GM15510 (cell line): ENCODE data around the gene CST11.

Source experiments
- POLR2A ChIP-seq: IDR thresholded peaks from 3 replicates; pipeline ENCODE4 v1.6.1; 2011; ENCODE audit warnings: borderline replicate concordance; ENCODE audit not compliant: insufficient read length; ENCODE audit errors: extremely low read depth

CST11 gene

GRCh38 chr20:23459461-23460150 is 6.9 kb upstream of the CST11 start:
- TF ChIP-seq POLR2A = no peak

- TF ChIP-seq POLR2A = no peak
These were observed 4.2 kb upstream of the CST11 start for GRCh38 chr20:23456873-23457272.

- no peak for TF ChIP-seq POLR2A
These were observed 3.7 kb upstream of the CST11 start for GRCh38 chr20:23456409-23456808.

- TF ChIP-seq POLR2A = no peak
These were observed 3.0 kb upstream of the CST11 start for GRCh38 chr20:23455639-23456038.

- TF ChIP-seq POLR2A = no peak
These were observed 2.1 kb upstream of the CST11 start for GRCh38 chr20:23454816-23455215.

GRCh38 chr20:23453549-23454543 is 1.2 kb upstream of the CST11 start:
- TF ChIP-seq POLR2A = no peak

- TF ChIP-seq POLR2A = no peak
These were observed 654 bp downstream of the CST11 start for GRCh38 chr20:23451956-23452487.

- no peak for TF ChIP-seq POLR2A
These were observed 1.8 kb downstream of the CST11 start for GRCh38 chr20:23450877-23451276.

GRCh38 chr20:23449421-23449820 is 3.3 kb downstream of the CST11 start:
- TF ChIP-seq POLR2A = no peak

- no peak for TF ChIP-seq POLR2A
These were observed 4.5 kb downstream of the CST11 start for GRCh38 chr20:23448167-23448566.

- TF ChIP-seq POLR2A = no peak
These were observed 6.2 kb downstream of the CST11 start for GRCh38 chr20:23446505-23446904.

GRCh38 chr20:23445596-23446217 is 7.0 kb downstream of the CST11 start:
- no peak for TF ChIP-seq POLR2A

- TF ChIP-seq POLR2A = no peak
These were observed 7.8 kb downstream of the CST11 start for GRCh38 chr20:23444859-23445258.

GRCh38 chr20:23442436-23442835 is 10.2 kb downstream of the CST11 start:
- no peak for TF ChIP-seq POLR2A

- TF ChIP-seq POLR2A = no peak
These were observed 10.8 kb downstream of the CST11 start for GRCh38 chr20:23441850-23442313.
